ENCODE measurements around the gene EID2.

EID2 gene

GRCh38 chr19:39500543-39500942 lies 39.4 kb downstream of the EID2 start:
- no peak for DNase-seq

- no peak for DNase-seq
Observed at GRCh38 chr19:39499932-39500331, 40.0 kb downstream of the EID2 start.

GRCh38 chr19:39498798-39499642 lies 40.9 kb downstream of the EID2 start, which contains the start of gene DLL3:
TSS of gene DLL3 (plus strand) at chr19:39498947. CDS start at chr19:39498975, 28 bp downstream.
- no peak for DNase-seq

GRCh38 chr19:39497996-39498797 lies 41.8 kb downstream of the EID2 start:
- DNase-seq: no peak

- DNase-seq: no peak
Observed at GRCh38 chr19:39497701-39497995, 42.3 kb downstream of the EID2 start.

- DNase-seq: no peak
Observed at GRCh38 chr19:39496063-39496462, 43.9 kb downstream of the EID2 start.

GRCh38 chr19:39494661-39495060 lies 45.3 kb downstream of the EID2 start:
- no peak for DNase-seq

- DNase-seq: no peak
Observed at GRCh38 chr19:39492788-39493187, 47.2 kb downstream of the EID2 start.

- DNase-seq: no peak
Observed at GRCh38 chr19:39492225-39492624, 47.7 kb downstream of the EID2 start.

- DNase-seq: no peak
Observed at GRCh38 chr19:39489756-39490155, 50.2 kb downstream of the EID2 start.
